HG02571 (cell line): ENCODE results near the gene UTS2.

Experiments used
- ATAC-seq: cut with Tn5 transposase; IDR thresholded peaks from one replicate; pipeline ENCODE4 v1.9.1; 2021; ENCODE audit warnings: mild to moderate bottlenecking, moderate library complexity; ENCODE audit not compliant: unreplicated experiment

UTS2 gene

GRCh38 chr1:7863756-7864328, 11.0 kb upstream of the UTS2 start:
- ATAC-seq, result no peak

- no peak for ATAC-seq
Measured at GRCh38 chr1:7862211-7863060, 9.6 kb upstream of the UTS2 start.

GRCh38 chr1:7861452-7861851, 8.6 kb upstream of the UTS2 start:
- ATAC-seq, result no peak

GRCh38 chr1:7860130-7860529, 7.3 kb upstream of the UTS2 start:
- no peak for ATAC-seq

- no peak for ATAC-seq
Measured at GRCh38 chr1:7859406-7859805, 6.5 kb upstream of the UTS2 start.

- no peak for ATAC-seq
Measured at GRCh38 chr1:7857985-7858384, 5.1 kb upstream of the UTS2 start.

GRCh38 chr1:7857000-7857399, 4.1 kb upstream of the UTS2 start:
- ATAC-seq, result no peak

GRCh38 chr1:7856345-7856744, 3.5 kb upstream of the UTS2 start:
- no peak for ATAC-seq

GRCh38 chr1:7853684-7854026, 790 bp upstream of the UTS2 start:
- no peak for ATAC-seq

GRCh38 chr1:7850786-7851185, 2.1 kb downstream of the UTS2 start:
- no peak for ATAC-seq

GRCh38 chr1:7847599-7847998, 5.3 kb downstream of the UTS2 start:
- no peak for ATAC-seq

- no peak for ATAC-seq
Measured at GRCh38 chr1:7846656-7847055, 6.2 kb downstream of the UTS2 start.

- ATAC-seq, result no peak
Measured at GRCh38 chr1:7845761-7846160, 7.1 kb downstream of the UTS2 start.

- ATAC-seq, result no peak
Measured at GRCh38 chr1:7842517-7842916, 10.3 kb downstream of the UTS2 start.

GRCh38 chr1:7839526-7839925, 13.3 kb downstream of the UTS2 start:
- no peak for ATAC-seq

GRCh38 chr1:7838714-7839113, 14.2 kb downstream of the UTS2 start:
- no peak for ATAC-seq

- ATAC-seq, result no peak
Measured at GRCh38 chr1:7833035-7833434, 19.8 kb downstream of the UTS2 start.

- no peak for ATAC-seq
Measured at GRCh38 chr1:7831458-7831857, 21.4 kb downstream of the UTS2 start.

GRCh38 chr1:7827126-7827955, 25.5 kb downstream of the UTS2 start:
- no peak for ATAC-seq

GRCh38 chr1:7826363-7826762, 26.5 kb downstream of the UTS2 start:
- ATAC-seq, result no peak

- ATAC-seq, result no peak
Measured at GRCh38 chr1:7824701-7825100, 28.2 kb downstream of the UTS2 start.

GRCh38 chr1:7821282-7821681, 31.6 kb downstream of the UTS2 start:
- ATAC-seq, result no peak
